GM19452 (cell line): Measurements from ENCODE around the gene MACROH2A1.

Experiments
- ATAC-seq: cut with Tn5 transposase; IDR thresholded peaks from one replicate; pipeline ENCODE4 v1.9.1; 2021; ENCODE audit not compliant: unreplicated experiment

Gene MACROH2A1

DNA sequence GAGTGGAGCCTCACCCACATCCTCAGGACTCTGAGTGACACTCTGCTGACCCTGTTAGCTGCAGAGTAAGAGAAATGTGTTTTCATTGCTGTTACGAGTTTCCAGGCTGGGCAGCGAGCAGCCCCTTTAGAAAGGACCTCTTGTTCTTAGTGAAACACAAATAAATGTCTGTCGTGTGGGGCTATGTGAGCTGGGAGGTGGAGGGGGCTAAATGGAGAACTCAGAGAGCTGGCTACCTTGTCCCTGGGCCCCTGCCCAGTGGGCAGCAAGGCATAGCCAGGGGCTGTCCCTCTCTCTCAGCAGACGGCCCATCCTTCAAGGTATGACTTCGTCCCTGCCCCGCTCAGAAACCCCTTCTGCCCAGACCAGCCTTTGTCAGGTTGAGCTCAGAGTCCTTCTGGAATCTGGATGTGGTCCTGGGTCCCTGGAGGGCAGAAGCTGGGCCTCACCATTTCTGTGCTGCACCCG is 38.0 kb upstream of the MACROH2A1 start:
- ATAC-seq = no peak

DNA sequence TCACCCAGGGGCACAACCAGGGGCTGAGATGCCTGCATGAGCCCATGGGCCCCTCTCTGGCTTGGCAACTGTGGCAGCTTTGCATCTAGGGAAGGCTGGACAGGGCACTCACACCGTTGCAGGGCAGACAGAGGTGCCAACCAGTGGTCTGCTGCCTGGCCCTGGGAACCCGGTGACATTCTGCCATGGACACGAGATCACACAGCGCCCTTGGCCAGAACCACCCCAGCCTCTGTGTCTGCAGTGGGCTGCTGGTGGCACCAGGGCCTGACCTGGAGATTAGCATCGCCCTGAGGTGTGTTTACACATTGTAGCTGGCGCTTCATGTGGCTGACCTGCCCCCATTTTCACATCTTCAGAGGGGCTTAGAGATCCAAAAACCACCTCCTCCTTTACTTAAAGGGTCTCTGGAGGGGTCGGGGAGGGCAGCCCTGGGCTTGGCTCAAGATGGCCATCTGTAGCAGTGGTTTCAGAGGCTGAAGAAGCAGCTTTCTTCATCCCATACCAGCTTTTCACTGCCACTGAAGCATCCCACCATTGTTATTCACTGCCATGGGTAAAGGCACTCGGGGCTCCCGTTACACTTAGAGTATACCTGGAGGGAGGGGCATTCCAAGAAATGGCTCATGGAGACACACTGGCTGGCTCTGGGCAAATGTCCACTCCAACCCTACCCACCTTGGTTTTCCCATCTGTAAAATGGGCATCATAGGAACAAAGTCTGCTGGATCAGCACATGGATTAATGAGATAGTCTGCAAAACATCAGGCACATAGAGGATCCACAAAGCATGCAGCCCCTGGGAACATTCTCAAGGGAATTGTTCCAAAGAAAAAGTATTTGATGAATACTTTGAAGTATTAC is 36.7 kb upstream of the MACROH2A1 start:
- no peak for ATAC-seq

- ATAC-seq = no peak
Observed at GRCh38 chr5:135434591-135435466, 35.8 kb upstream of the MACROH2A1 start.

- no peak for ATAC-seq
Observed at GRCh38 chr5:135433681-135434426, 34.8 kb upstream of the MACROH2A1 start.

DNA sequence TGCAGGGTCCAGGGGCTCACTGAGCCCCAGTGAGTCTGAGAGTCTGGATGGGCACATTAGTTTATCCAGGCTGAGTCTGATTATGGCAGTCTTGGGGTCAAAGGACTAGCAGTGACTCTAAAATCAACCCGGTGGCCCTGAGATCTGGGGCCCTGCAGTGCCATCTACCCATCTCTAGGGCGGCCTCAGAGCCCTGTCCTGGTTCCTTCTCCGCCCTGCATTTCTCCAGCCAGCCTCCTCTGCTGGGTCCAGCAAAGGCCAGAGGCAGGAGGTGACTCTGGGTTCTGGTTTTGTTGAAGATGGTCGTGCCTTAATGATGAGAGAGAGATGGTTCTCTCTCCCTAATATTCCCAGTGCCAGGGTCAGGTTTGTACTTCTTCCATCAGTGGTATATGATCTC is 33.1 kb upstream of the MACROH2A1 start:
- ATAC-seq = no peak

DNA sequence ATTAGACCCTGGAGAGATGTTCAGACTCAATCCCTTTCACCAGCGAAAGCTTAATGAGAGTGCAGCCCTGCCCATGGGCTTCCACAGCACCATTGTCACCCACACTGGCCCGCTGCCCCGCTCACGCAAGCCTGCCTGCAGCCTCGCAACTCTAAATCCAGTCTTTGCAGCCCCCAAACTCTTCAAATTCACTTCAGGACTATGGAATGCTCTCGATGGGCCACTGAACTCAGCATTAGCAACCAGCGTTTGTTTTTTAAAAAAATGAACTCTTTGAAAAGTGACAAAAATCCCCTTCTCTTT is 31.1 kb upstream of the MACROH2A1 start:
- no peak for ATAC-seq

DNA sequence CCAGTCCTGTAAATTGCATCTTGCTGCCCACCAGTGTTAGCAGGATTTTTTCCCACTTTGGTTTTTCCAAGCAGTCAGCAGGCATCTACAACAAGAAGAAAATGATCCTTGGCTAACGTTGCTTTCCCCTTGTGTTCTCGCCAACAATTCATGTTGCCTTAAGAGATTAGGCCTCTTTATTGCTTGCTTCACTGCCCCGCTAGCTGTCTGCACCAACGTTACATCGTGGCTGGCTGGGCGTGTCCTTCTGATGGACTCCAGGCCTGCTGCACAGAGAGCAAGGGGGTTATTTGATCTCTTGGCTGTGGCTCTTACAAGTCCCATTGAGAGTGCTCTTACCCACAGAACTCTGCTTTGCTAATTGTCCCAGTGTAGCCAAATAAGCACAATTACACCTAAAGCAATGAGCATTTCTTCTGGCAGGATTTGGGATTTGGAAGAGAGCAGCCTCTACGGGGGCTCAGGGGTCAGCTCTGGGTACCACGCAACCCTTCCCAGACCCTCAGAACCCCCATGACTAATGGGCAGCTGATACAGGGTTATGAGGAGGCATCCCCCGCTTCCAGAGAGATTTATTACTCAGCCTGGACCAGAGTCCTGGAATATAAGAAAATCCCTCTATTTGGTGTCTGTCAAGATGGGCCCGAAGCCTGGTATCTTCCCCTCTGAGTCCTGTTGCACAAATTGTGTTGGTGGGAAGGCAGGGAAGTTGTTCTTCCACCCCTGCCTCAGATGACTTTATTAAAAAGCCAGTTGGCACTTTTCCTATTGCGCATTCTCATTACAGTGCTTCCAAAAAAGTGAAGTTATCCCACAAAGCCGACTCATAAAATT is 30.5 kb upstream of the MACROH2A1 start:
- ATAC-seq = no peak

- ATAC-seq = no peak
Observed at GRCh38 chr5:135428586-135428985, 29.6 kb upstream of the MACROH2A1 start.

- peak; percentile 89 for ATAC-seq
Observed at GRCh38 chr5:135426102-135427082, 27.4 kb upstream of the MACROH2A1 start.

- no peak for ATAC-seq
Observed at GRCh38 chr5:135425641-135426040, 26.6 kb upstream of the MACROH2A1 start.

- no peak for ATAC-seq
Observed at GRCh38 chr5:135423846-135424168, 24.8 kb upstream of the MACROH2A1 start.

DNA sequence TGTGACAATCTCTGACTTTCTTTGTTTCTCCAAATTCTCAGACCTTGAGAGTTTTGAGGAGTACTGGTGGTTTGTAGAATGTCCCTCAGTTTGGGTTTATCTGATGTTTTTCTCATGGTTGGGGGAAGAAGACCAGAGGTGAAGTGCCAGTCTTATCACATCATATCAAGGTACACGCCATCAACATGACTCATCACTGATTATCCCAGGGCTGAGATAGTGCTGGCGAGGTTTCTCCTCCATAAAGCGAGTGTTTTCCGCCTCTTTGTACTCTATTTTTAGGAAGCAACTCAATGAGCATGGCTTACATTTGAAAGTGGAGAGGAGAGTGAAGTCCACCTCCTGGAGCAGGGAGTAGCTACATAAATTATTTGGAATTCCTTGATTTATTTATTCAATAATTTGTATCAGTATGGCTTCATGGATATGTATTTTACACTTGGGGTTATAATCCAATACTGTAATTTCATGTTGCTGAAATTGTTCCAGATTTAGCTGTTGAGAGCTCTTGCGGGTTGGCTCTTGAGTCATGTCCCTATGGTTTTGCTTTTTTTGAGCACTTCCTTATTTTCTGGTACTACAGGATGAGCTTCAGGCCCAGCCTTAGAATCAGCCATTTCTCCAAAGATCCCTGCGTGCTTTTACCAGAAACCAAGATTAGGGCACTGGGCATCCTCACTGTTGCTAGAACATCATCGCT is 24.3 kb upstream of the MACROH2A1 start:
- ATAC-seq = no peak

DNA sequence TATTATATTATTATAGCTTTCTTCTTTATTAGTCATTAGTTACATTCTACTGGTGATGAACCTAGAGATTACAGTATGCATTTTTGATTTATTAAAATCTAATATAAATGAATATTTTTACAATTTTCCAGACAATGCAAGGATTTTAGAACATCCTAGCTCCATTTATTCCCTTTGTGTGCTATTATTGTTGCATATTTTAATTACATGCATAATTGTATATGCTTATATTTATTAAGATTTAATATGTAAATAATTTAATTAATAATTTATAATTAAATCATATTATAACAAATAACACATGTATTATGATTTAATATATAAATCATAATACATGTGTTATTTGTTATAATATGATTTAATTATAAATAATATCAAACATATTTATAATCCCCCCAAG is 23.4 kb upstream of the MACROH2A1 start:
- no peak for ATAC-seq

DNA sequence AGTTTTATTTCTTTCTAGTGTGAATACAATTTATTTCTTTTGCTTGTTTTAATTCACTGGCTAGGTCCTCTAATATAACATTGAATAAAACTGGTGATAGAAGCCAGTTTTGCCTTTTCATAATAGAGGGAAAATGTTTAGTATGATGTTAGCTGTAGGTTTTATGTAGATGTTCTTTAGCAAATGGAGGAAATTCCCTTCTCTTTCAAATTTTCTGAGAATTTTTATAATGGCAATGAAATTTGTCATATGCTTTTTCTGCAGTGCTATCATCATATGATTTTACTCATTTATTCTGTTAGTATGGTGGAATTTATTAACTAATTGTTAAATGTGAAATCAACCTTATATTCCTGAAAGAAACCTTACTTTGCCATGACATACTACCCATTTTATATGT is 18.1 kb upstream of the MACROH2A1 start:
- ATAC-seq = no peak

DNA sequence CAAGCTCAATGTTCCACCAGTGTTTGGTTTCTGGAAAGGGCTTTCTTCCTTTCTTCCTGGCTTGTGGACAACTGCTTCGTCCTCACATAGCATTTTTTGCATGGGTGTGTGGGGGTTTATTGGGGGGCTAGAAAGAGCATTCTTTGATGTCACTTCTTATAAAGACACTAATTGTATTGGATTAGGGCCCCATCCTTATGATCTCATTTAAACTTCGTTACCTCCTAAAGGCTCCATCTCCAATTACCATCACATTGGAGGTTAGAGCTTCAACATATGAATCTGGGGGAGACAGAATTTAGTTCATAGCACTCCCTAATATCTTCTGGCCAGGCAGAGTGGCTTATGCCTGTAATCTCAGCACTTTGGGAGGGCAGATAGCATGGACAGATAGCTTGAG is 6.1 kb upstream of the MACROH2A1 start:
- no peak for ATAC-seq

DNA sequence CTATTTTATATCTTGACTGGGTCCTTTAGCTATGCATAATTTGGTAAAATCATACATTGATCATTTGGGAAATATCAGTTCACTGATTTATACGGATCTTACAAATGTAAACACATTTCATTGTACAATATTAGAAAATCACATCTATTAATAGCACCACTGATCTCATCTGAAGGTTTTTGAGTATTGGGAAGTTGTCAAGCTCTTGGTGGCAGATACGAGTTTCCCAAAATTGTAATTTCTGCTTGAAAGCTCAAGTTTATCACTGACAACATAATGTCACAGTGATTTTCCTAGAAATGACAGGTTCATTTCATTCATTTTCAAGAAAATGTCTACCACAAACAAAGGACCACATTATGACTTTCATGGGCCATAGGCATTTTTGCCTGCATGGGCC is 3.0 kb upstream of the MACROH2A1 start:
- ATAC-seq = no peak

DNA sequence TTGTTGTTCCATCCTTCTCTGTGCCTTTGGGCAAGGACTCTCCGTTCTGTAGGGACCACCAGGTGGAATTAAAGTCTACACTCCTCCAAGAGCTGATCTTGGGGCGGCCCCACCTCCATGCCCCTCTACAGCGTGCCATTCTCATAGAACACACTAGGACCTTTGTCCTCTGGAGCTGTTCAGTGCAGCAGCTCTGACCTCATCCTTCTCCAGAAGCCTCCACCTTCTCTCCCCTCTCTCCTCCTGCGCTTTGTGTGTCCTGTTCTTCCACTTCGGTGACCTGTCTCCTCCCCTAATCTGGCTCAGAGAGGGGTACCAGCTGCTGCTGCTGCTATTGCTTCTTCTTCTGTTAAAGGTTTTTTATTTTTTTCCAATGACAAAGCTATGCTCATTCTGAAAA is 1.8 kb upstream of the MACROH2A1 start:
- no peak for ATAC-seq

DNA sequence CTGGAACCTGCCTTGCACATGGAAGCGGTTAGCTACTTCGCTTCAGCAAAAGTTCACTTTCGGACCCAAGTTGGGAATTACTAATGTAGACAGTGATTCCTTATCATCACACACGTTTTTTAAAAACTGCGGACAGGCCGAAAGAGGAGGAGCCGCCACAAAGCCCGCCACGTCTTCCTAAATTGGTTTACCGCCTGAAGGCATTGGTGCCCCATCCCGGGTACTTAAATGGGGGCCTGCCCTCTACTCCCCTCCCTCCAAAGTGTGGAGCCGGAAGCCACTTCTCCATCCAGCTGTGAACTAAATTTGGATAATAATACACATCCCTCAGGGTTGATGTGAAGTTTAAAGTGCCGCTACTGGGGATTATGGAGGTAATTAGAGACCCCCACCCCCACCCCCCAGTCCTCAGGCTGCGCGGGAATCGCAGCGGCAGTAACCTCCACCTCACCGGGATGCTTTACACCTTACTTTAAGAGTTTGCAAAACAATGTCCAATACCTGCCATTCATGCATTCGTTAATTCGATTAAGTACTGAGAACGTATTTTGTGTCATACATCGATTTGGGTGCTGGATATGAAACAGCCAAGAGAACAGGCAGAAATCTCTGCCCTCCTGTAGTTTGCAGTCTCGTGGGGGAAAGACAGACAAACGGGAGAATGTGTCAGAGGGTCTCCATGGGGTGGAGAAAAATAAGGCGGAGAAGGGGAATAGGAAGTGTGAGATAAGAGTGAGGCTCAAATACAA is 937 bp upstream of the MACROH2A1 start:
- no peak for ATAC-seq
